Mucosa of gallbladder (tissue), 1 donor: ENCODE data around the gene GARIN1A. TPM values are rescaled to one million over a fixed set of nuclear protein-coding genes. Genes with fewer than 3 reads are reported as not detected.
"Not testable (repeated sequence)": the region's sequence is repeated elsewhere in the genome, so short reads cannot be mapped to it uniquely, and the experiment has no call there.

ENCODE experiments used
- DNase-seq: peaks from one replicate; pipeline ENCODE4 v3.0.0-alpha.2; 2020; ENCODE audit warnings: low spot score
- total RNA-seq: library from RNA; stranded (reverse); gene quantifications from one replicate; pipeline ENCODE4 v1.2.1, GENCODE V29; 2021
- donor health status: DM: no; HTN: no; CAD: no.

Gene GARIN1A
- total RNA-seq, 1 donor from 2014 or later: 2.6 TPM

GRCh38 chr7:128683270-128683669 lies 11.2 kb downstream of the GARIN1A start:
- not testable (repeated sequence) for DNase-seq

GRCh38 chr7:128683738-128684137 lies 11.6 kb downstream of the GARIN1A start:
- not testable (repeated sequence) for DNase-seq

GRCh38 chr7:128687131-128687530 lies 15.0 kb downstream of the GARIN1A start:
- DNase-seq: no peak

- no peak for DNase-seq
Observed at GRCh38 chr7:128688492-128688891, 16.4 kb downstream of the GARIN1A start.

- DNase-seq: not testable (repeated sequence)
Observed at GRCh38 chr7:128689161-128689935, 17.3 kb downstream of the GARIN1A start.

- no peak for DNase-seq
Observed at GRCh38 chr7:128691227-128691626, 19.1 kb downstream of the GARIN1A start.

- no peak for DNase-seq
Observed at GRCh38 chr7:128692623-128693270, 20.7 kb downstream of the GARIN1A start.

GRCh38 chr7:128693373-128694015 lies 21.4 kb downstream of the GARIN1A start:
- DNase-seq: no peak

- no peak for DNase-seq
Observed at GRCh38 chr7:128694738-128695137, 22.6 kb downstream of the GARIN1A start.

GRCh38 chr7:128697302-128697905 lies 25.3 kb downstream of the GARIN1A start:
- DNase-seq: no peak

- no peak for DNase-seq
Observed at GRCh38 chr7:128699196-128699712, 27.2 kb downstream of the GARIN1A start.

GRCh38 chr7:128699895-128700294 lies 27.8 kb downstream of the GARIN1A start:
- no peak for DNase-seq

GRCh38 chr7:128701062-128701785 lies 29.1 kb downstream of the GARIN1A start:
- no peak for DNase-seq

GRCh38 chr7:128703609-128704241 lies 31.6 kb downstream of the GARIN1A start:
- no peak for DNase-seq

- DNase-seq: no peak
Observed at GRCh38 chr7:128705891-128706333, 33.8 kb downstream of the GARIN1A start.

- no peak for DNase-seq
Observed at GRCh38 chr7:128707752-128708151, 35.7 kb downstream of the GARIN1A start.

- DNase-seq: no peak
Observed at GRCh38 chr7:128708235-128708634, 36.1 kb downstream of the GARIN1A start.

- DNase-seq: no peak
Observed at GRCh38 chr7:128708824-128709223, 36.7 kb downstream of the GARIN1A start.

- DNase-seq: no peak
Observed at GRCh38 chr7:128710481-128710880, 38.4 kb downstream of the GARIN1A start.

GRCh38 chr7:128713794-128714193 lies 41.7 kb downstream of the GARIN1A start:
- no peak for DNase-seq
